RPMI8226 (cell line): ENCODE data around the gene ALAD.

Experiments used
- DNase-seq: peaks from one replicate; pipeline ENCODE4 v3.0.0-alpha.2; 2015

ALAD gene

DNA sequence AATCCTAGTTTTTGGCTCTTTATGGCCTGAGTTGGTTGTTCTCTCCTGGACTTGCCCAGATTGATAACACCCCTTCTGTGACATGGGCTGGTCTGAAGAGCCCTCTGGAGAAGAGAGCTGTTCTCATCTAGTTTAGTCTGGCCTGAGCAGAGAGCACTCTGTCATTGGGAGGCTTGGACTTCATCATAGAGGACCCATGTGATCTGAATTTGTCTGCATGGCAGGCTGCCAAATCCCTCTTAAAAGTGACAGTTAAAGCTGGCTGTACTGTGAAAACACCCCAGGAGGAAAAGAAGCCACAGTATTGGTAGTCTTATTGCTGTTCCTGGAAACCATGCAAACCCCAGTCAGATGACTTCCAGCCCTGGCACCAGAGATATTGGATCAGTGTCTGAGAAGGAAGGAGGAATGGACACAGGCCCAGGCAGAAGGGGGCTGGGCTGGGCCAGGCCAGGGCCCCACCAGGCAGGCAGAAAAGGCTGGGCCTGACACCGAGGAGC, 57.3 kb downstream of the ALAD start:
- peak; percentile 88 for DNase-seq

DNA sequence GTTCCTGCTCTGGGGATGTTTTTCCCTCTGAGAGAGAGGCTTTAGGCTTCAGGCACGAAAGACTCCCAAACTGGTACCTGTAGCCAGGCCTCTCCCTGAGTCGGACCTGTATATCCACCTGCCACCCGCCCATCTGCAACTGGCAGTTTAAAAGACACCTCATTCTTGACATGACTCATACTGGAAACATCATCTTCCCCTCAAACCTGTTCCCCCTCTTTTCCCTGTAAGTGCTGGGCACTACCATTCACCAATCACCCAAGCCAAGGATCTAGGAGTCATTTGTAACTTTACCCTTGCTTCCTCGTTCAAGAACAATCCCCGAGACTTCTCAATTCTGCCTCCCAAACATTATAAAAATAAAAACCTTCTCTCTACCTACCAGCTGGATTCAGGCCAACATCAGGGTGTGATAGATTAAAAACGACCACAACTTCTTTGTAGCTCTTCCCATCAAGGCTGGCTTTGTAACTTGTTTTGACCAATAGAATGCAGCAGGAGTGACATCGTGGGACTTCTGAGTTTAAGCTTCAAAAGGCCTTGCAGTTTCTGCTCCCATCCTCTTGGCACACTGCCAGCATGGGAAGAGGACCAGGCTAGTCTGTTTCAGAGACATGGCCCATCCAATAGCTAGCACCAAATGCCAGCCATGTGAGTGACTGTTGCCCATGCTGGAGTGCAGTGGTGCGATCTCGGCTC, 59.2 kb downstream of the ALAD start:
- no peak for DNase-seq

DNA sequence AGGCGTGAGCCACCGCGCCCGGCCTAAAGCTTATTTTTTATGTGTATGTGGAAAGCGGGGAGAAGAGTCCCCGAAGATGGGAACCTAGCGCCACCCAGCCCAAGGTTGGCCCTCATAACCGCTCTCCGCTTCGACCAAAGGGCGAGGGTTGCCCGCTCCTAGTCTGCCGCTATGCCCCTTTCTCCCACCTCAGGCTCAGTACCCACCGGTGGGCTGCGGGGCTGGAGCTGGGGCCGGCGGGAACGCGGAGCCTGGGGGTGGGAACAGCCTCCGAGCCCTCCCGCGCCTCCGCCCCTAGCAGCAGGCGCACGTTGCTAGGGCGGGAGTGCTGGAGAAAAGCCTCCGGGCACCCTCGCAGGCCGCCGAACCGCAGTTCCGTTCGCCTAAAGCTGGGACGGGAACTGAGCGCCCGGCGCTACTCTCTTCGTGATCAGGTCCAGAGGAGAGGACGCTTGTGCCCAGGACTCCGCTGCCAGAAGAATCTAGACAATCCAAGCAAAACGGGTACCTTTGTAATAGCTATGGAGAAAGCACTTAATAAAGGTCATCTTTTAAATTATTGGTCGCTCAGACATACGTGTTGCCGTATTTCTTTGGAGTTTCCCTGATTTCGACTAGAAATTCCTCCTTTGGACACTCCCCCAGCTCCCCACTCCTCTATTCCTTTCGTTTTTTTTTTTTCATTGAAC, 60.9 kb downstream of the ALAD start, which contains the start of gene WDR31:
TSS of gene WDR31 (minus strand) at position 265 of the 689 bp plus-strand sequence. CDS start 8,253 bp downstream, outside the sequence.
- DNase-seq, result peak; percentile 84

DNA sequence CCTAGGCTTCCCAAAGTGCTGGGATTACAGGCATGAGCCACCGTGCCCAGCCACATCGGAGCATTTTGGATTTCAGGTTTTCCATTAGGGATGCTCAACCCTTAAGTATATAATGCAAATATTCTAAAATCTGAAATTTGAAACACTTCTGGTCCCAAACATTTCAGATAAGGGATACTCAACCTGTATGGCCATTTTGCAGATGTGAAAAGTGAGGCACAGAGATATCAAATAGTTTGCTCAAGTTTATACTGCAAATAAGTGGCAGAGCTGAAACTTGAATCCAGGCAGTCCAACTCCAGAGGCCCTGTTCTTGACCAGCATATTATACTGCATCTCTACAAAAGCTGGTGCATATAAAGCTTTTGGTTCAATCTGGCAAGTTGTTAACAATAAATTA, 63.4 kb downstream of the ALAD start:
- no peak for DNase-seq
